Measurements from ENCODE around the gene NAA20.
"Not testable (repeated sequence)": the region's sequence is repeated elsewhere in the genome, so short reads cannot be mapped to it uniquely, and the experiment has no call there.

The NAA20 gene

GRCh38 chr20:19998990-19999705, 18.0 kb upstream of the NAA20 start:
- peak overlapping the region; percentile 83 for H3K27ac ChIP-seq
- no peak for TF ChIP-seq ZFX (IDR thresholded peaks at IDR 0.05)
- no peak for TF ChIP-seq CTCF (conservative IDR thresholded peaks at IDR 0.05)

GRCh38 chr20:20000211-20000968, 16.8 kb upstream of the NAA20 start:
- no peak for TF ChIP-seq ZFX (IDR thresholded peaks at IDR 0.05)
- TF ChIP-seq CTCF (conservative IDR thresholded peaks at IDR 0.05) = no peak
- peak overlapping the region; percentile 83 for H3K27ac ChIP-seq

- no peak for TF ChIP-seq ZFX (IDR thresholded peaks at IDR 0.05)
- no peak for TF ChIP-seq CTCF (conservative IDR thresholded peaks at IDR 0.05)
- H3K27ac ChIP-seq = no peak overlapping the region
Observed at GRCh38 chr20:20002101-20002998, 14.8 kb upstream of the NAA20 start.

GRCh38 chr20:20003031-20003954, 13.9 kb upstream of the NAA20 start:
- TF ChIP-seq CTCF (conservative IDR thresholded peaks at IDR 0.05) (no peak), ZFX (IDR thresholded peaks at IDR 0.05) (no peak)
- H3K27ac ChIP-seq = no peak overlapping the region

- H3K27ac ChIP-seq = not testable (repeated sequence)
Observed at GRCh38 chr20:20003955-20004322, 13.2 kb upstream of the NAA20 start.

- TF ChIP-seq CTCF (conservative IDR thresholded peaks at IDR 0.05) = no peak
- no peak for TF ChIP-seq ZFX (IDR thresholded peaks at IDR 0.05)
- no peak overlapping the region for H3K27ac ChIP-seq
Observed at GRCh38 chr20:20005342-20005741, 11.8 kb upstream of the NAA20 start.

GRCh38 chr20:20009784-20010253, 7.3 kb upstream of the NAA20 start:
- no peak overlapping the region for H3K27ac ChIP-seq
- TF ChIP-seq CTCF (conservative IDR thresholded peaks at IDR 0.05) (no peak), ZFX (IDR thresholded peaks at IDR 0.05) (no peak)
